ENCODE data around the gene TJAP1. TPM values are rescaled to one million over a fixed set of nuclear protein-coding genes. Genes with fewer than 3 reads are reported as not detected.

Gene TJAP1
- total RNA-seq: 10 to 100 TPM; 14.7 to 29.3 (median 19.6) TPM
- polyA plus RNA-seq: 10 to 100 TPM; 13.0 to 29.7 TPM
- long read RNA-seq, donor 1, partial matches to known transcripts: 10 of 10 reads
- long read RNA-seq, donor 1, other reads (novel, unspliced or antisense): 0 of 10 reads
- long read RNA-seq, donor 2, partial matches to known transcripts: 11 of 13 reads
- long read RNA-seq, donor 2, other reads (novel, unspliced or antisense): 1 of 13 reads
- long read RNA-seq, donor 3, partial matches to known transcripts: 1 of 31 reads
- long read RNA-seq, donor 3, other reads (novel, unspliced or antisense): 29 of 31 reads

- no peaks in the 10 kb centered on the region for H3K9me3 ChIP-seq
- ATAC-seq: peak; percentile 98 to 100 (median 100)
- 1 to 2% methylated on average over 34 of the region's 34 CpGs for whole genome bisulfite sequencing, 2 donors
- TF ChIP-seq, protein P1, sequence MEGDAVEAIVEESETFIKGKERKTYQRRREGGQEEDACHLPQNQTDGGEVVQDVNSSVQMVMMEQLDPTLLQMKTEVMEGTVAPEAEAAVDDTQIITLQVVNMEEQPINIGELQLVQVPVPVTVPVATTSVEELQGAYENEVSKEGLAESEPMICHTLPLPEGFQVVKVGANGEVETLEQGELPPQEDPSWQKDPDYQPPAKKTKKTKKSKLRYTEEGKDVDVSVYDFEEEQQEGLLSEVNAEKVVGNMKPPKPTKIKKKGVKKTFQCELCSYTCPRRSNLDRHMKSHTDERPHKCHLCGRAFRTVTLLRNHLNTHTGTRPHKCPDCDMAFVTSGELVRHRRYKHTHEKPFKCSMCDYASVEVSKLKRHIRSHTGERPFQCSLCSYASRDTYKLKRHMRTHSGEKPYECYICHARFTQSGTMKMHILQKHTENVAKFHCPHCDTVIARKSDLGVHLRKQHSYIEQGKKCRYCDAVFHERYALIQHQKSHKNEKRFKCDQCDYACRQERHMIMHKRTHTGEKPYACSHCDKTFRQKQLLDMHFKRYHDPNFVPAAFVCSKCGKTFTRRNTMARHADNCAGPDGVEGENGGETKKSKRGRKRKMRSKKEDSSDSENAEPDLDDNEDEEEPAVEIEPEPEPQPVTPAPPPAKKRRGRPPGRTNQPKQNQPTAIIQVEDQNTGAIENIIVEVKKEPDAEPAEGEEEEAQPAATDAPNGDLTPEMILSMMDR (IDR thresholded peaks at IDR 0.05): no peak
- H3K27me3 ChIP-seq: no peaks in the 10 kb centered on the region
- peak within 1 kb of the TSS in 9 of 10 donors; percentile 46 to 94 (median 88) for H3K27ac ChIP-seq
- intact Hi-C loops (cut with DNase I): no loop called here
- peak; percentile 93 to 95 for DNase-seq
- peaks cover 7 to 51% (median 33%) of the 10 kb centered on the region in 9 donors for H3K4me1 ChIP-seq
- H3K4me3 ChIP-seq: peak within 1 kb of the TSS; percentile 61 to 87 (median 76)
- H3K36me3 ChIP-seq: peaks cover 0 to 10% (median 0%) of the 10 kb centered on the region in 9 donors
These were observed at the start of gene TJAP1 for GRCh38 chr6:43477235-43478007. TSS of gene TJAP1 (plus strand) at chr6:43477570. CDS start at chr6:43499002, 21,432 bp downstream.

DNA sequence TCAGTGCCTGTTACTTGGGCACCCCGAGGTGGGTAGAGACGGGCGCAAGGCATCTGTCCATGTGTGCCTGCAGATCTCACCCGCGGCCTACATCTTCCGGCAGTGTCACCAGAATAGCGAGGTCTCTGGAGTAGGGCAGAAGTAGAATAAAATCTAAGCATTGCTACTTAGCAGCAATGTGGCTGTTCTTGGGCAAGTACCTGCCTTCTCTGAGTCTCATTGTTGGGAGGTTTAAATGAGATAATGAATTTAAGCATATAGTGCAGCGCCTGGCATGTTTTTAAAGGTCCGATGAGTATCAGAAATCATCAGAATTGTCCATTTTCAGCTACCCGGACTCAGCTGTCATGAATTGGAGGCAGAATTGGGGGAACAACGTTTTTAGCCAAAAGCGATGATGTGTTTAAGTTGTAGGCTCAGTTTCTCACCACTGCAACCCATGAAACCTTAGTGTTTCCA is 49.2 kb upstream of the TJAP1 start:
- Histone ChIP-seq H3K27me3 (no peaks in the 10 kb centered on the region), H3K27ac (peak overlapping the region; percentile 53 to 93 (median 88)), H3K9me3 (no peaks in the 10 kb centered on the region), H3K36me3 (peaks cover 0 to 25% (median 0%) of the 10 kb centered on the region in 9 donors), H3K4me3 (peak overlapping the region; percentile 63 to 85 (median 77)), H3K4me1 (peaks cover 5 to 26% (median 17%) of the 10 kb centered on the region in 9 donors)
- 17 to 19% methylated on average over 12 of the region's 12 CpGs for WGBS, 2 donors
- ATAC-seq (no peak), DNase-seq (no peak)
- TF ChIP-seq, protein P1 (IDR thresholded peaks at IDR 0.05): no peak
- intact Hi-C loops (cut with DNase I): loop anchor here in 1 of 10 donors (5.0 kb wide), 1 partner anchor 61 kb away; the partner anchor contains the start of gene ZNF318

- TF ChIP-seq, protein P1 (IDR thresholded peaks at IDR 0.05): no peak
- ATAC-seq (no peak), DNase-seq (no peak)
- peaks cover 0 to 32% (median 0%) of the 10 kb centered on the region in 9 donors for H3K36me3 ChIP-seq
- peak overlapping the region in 7 of 10 donors; percentile 69 to 85 (median 78) for H3K4me3 ChIP-seq
- H3K27ac ChIP-seq: peak overlapping the region in 6 of 10 donors; percentile 86 to 93 (median 90)
- peaks cover 5 to 32% (median 17%) of the 10 kb centered on the region in 9 donors for H3K4me1 ChIP-seq
- WGBS, 2 donors: 88 to 91% methylated on average over 3 of the region's 3 CpGs
- intact Hi-C loops (cut with DNase I): loop anchor here in 1 of 10 donors (5.0 kb wide), 1 partner anchor 62 kb away; the partner anchor contains the start of gene ZNF318
- H3K27me3 ChIP-seq: no peaks in the 10 kb centered on the region
- no peaks in the 10 kb centered on the region for H3K9me3 ChIP-seq
These were observed 48.5 kb upstream of the TJAP1 start for GRCh38 chr6:43428874-43429273.

Measured in heart right ventricle (tissue), 16 donors.